A549 (cell line): Measurements from ENCODE around the gene ACAP1.

Experiments
- CTCF ChIP-seq: fragments of >200 bp; sonication (Bioruptor Twin); formaldehyde crosslinking; IDR thresholded peaks from 3 replicates; pipeline ENCODE4 v1.5.1; 2016
- JUNB ChIP-seq: fragments of >200 bp; sonication (Bioruptor Twin); formaldehyde crosslinking; IDR thresholded peaks from 2 replicates; pipeline ENCODE4 v1.6.1; 2016
- NFE2L2 ChIP-seq: fragments of 150-350 bp; conservative IDR thresholded peaks from 2 replicates; pipeline ENCODE4 v1.6.1; 2014; ENCODE audit warnings: low read length
- TF ChIP-seq, protein P1 (sequence below): fragments of 150-350 bp; IDR thresholded peaks from 2 replicates; pipeline ENCODE4 v1.6.1; 2014; ENCODE audit warnings: low read depth, mild to moderate bottlenecking, low read length
- TF ChIP-seq, protein P2 (sequence below): fragments of 200-600 bp; sonication (generic); IDR thresholded peaks from 2 replicates; pipeline ENCODE4 v1.6.1; 2016; ENCODE audit warnings: antibody characterized with exemption, mild to moderate bottlenecking, moderate library complexity

- TF ChIP-seq, protein P1, sequence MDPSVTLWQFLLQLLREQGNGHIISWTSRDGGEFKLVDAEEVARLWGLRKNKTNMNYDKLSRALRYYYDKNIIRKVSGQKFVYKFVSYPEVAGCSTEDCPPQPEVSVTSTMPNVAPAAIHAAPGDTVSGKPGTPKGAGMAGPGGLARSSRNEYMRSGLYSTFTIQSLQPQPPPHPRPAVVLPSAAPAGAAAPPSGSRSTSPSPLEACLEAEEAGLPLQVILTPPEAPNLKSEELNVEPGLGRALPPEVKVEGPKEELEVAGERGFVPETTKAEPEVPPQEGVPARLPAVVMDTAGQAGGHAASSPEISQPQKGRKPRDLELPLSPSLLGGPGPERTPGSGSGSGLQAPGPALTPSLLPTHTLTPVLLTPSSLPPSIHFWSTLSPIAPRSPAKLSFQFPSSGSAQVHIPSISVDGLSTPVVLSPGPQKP = no peak
- TF ChIP-seq NFE2L2 = no peak
- TF ChIP-seq CTCF = no peak
- no peak for TF ChIP-seq JUNB
- TF ChIP-seq, protein P2, sequence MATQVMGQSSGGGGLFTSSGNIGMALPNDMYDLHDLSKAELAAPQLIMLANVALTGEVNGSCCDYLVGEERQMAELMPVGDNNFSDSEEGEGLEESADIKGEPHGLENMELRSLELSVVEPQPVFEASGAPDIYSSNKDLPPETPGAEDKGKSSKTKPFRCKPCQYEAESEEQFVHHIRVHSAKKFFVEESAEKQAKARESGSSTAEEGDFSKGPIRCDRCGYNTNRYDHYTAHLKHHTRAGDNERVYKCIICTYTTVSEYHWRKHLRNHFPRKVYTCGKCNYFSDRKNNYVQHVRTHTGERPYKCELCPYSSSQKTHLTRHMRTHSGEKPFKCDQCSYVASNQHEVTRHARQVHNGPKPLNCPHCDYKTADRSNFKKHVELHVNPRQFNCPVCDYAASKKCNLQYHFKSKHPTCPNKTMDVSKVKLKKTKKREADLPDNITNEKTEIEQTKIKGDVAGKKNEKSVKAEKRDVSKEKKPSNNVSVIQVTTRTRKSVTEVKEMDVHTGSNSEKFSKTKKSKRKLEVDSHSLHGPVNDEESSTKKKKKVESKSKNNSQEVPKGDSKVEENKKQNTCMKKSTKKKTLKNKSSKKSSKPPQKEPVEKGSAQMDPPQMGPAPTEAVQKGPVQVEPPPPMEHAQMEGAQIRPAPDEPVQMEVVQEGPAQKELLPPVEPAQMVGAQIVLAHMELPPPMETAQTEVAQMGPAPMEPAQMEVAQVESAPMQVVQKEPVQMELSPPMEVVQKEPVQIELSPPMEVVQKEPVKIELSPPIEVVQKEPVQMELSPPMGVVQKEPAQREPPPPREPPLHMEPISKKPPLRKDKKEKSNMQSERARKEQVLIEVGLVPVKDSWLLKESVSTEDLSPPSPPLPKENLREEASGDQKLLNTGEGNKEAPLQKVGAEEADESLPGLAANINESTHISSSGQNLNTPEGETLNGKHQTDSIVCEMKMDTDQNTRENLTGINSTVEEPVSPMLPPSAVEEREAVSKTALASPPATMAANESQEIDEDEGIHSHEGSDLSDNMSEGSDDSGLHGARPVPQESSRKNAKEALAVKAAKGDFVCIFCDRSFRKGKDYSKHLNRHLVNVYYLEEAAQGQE = no peak
Observed at GRCh38 chr17:7332111-7332510, 4.2 kb upstream of the ACAP1 start.
